GM12865 (cell line): Measurements from ENCODE around the gene SEH1L.

Experiments
- DNase-seq: peaks from one replicate; pipeline ENCODE4 v3.0.0; 2010; ENCODE audit warnings: low read depth
- H3K4me3 ChIP-seq: 2 replicates; pipeline ENCODE4 v1.5.1; 2011; ENCODE audit warnings: mild to moderate bottlenecking, low read depth, low read length, control low read depth
- CTCF ChIP-seq: IDR thresholded peaks from 2 replicates; pipeline ENCODE4 v1.5.1; 2011; ENCODE audit warnings: low read length, control low read depth, low read depth, inconsistent platforms; ENCODE audit not compliant: insufficient read depth; ENCODE audit errors: missing control alignments

SEH1L gene

GRCh38 chr18:12943215-12943614 lies 4.6 kb upstream of the SEH1L start:
- DNase-seq = no peak
- TF ChIP-seq CTCF = no peak
- H3K4me3 ChIP-seq = no peak overlapping the region

- no peak overlapping the region for H3K4me3 ChIP-seq
- no peak for TF ChIP-seq CTCF
- no peak for DNase-seq
Observed at GRCh38 chr18:12944709-12945108, 3.1 kb upstream of the SEH1L start.

GRCh38 chr18:12946549-12947284 lies 1.1 kb upstream of the SEH1L start:
- H3K4me3 ChIP-seq = peak overlapping the region; percentile 94
- TF ChIP-seq CTCF = no peak
- peak; percentile 36 for DNase-seq

- no peak for TF ChIP-seq CTCF
- DNase-seq = peak; percentile 99
- peak overlapping the region; percentile 78 for H3K4me3 ChIP-seq
Observed at GRCh38 chr18:12948050-12948804, 416 bp downstream of the SEH1L start.

- TF ChIP-seq CTCF = no peak
- H3K4me3 ChIP-seq = no peak overlapping the region
- no peak for DNase-seq
Observed at GRCh38 chr18:12958478-12958877, 10.7 kb downstream of the SEH1L start.

- no peak overlapping the region for H3K4me3 ChIP-seq
- TF ChIP-seq CTCF = no peak
- DNase-seq = no peak
Observed at GRCh38 chr18:12960395-12960794, 12.6 kb downstream of the SEH1L start.

- no peak for TF ChIP-seq CTCF
- DNase-seq = no peak
Observed at GRCh38 chr18:12960853-12961397, 13.1 kb downstream of the SEH1L start.

More at GRCh38 chr18:12960853-12961397, 13.1 kb downstream of the SEH1L start:
- H3K4me3 ChIP-seq = no peak overlapping the region
